NCI-H748 (cell line): ENCODE measurements around the gene MRPL43.

ENCODE experiments used
- DNase-seq: peaks from one replicate; lab custom pipeline; 2025; ENCODE audit not compliant: unreplicated experiment; lab: John Stamatoyannopoulos, UW

MRPL43 gene

GRCh38 chr10:101005361-101005760 lies 18.1 kb upstream of the MRPL43 start:
- DNase-seq = no peak

DNA sequence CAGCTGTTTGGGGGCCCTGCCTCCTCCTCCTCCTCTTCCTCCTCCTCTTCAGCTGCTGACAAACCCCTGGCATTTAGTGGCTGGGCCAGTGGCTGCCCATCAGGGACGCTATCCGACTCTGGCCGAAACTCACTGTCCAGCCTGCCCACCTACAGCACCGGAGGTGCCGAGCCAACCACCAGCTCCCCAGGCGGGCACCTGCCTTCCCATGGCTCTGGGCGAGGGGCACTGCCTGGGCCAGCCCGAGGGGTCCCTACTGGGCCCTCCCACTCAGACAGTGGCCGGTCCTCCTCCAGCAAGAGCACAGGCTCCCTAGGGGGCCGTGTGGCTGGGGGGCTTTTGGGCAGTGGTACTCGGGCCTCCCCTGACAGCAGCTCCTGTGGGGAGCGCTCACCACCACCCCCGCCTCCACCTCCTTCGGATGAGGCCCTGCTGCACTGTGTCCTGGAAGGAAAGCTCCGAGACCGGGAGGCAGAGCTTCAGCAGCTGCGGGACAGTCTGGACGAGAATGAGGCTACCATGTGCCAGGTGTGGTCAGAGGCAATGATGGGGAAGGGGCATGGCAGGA lies 16.4 kb upstream of the MRPL43 start:
- no peak for DNase-seq

- DNase-seq = no peak
These were observed 15.2 kb upstream of the MRPL43 start for GRCh38 chr10:101002456-101002855.

DNA sequence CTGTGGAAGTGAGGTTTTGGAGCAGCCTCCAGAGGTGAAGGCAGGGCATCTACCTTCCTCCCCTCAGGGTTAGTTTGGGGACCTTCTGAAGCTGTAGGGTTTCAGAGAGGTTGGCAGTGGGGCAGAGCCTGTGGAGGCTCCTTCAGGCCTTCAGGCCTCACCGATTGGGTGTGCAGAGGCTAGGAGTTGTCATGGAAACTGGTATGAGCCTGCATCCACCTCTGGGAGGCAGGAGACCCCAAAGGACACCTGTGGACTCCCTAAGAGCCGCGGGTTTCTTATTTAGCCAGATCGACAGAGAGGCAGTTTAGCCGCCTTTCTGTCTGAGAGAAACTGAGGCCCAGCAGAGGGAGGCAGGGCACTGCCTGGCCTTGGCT lies 14.3 kb upstream of the MRPL43 start:
- DNase-seq = no peak

DNA sequence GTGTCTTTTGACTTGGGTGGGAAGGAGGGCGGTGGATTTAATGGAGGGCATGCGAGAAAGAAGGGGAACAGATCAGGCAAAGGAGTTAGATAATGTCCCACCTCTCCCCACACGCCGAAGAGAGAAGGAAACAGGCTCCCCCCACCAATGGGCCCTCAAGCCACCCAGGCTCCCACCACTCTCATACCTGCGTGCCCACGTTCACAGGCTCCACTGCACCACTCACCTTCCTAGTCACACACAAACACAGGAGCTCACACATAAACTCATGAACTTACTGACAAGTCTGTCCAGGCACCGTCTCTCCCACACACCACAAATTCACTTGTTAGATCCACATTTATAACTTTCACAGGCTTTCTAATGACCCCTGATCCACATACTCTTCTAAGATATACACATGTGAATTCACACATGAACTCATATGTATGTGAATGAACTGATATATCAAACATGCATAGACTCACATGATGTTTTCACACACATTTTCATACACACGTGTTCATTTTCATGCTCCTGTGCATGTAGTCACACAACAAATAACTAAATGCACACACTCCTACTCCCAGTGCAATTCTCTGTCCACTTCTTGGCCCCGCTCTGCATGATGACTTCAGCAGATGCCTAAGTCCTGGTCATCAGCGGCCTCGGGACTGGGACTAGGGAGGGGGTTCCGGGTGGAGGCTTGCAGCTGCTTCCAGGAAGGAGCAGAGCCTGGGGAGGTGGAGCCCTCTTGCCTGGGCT lies 13.8 kb upstream of the MRPL43 start:
- no peak for DNase-seq

DNA sequence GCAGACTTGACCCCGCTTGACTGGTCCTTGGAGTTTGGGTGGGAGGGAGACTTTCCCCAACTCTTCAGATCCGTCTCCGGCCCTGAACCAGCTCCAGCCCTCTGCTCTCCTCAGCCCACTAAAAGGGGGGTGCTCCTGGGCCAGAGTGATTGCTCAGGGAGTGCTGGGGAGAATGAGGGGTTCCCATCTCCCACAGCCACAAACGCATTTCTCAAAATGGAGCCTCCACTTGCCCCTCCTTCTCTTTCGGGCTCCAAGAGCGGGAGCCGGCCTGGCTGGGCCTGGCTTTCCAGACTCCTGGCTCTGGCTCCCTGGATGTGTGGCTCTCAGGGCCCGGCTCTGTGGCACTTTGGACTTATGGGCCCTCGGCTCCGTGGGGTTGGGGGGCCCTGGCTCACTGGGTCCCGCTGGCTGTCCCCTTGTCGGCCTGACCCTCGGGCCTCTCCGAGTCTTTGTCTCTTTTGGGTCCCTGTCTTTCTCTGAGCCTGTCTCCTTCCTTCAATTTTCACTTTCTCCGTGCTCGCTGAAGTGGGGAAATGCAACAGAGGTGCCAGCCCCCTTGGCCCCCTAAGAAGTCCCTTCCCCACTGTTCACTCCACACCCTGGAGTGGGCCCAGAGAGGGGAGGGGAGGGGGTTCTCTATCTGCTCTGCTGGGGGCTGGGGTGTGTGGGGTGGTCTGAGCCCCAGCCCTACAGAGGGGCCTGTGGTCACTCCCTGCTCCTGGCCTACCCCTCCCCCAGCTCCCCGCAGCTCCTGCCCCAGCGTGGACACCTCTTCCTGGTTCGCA lies 13.0 kb upstream of the MRPL43 start:
- peak; percentile 18 for DNase-seq

DNA sequence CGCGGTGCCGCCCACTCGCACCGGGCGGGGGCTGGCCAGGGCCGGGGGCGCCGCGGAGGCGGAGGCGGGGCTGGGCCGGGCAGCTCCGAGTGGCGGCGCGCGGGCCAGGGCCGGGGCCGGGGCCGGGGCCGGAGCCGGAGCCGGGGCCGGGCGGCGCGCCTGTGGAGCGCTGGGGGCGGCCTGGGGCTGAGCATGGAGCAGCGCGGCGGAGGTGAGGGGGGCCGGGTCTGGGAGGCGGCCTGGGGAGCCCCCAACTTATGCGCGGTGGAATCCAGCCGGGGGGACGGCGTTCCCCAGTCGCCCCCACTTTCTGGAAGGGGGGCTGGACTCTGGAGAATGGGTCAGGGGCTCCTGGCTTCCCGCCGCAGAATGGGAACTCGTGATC lies 12.4 kb upstream of the MRPL43 start, which contains the start of gene LZTS2:
Gene LZTS2, plus strand, starts transcription at position 67 of the 385 bp plus-strand sequence. CDS start 2,731 bp downstream, outside the sequence.
- DNase-seq = no peak

DNA sequence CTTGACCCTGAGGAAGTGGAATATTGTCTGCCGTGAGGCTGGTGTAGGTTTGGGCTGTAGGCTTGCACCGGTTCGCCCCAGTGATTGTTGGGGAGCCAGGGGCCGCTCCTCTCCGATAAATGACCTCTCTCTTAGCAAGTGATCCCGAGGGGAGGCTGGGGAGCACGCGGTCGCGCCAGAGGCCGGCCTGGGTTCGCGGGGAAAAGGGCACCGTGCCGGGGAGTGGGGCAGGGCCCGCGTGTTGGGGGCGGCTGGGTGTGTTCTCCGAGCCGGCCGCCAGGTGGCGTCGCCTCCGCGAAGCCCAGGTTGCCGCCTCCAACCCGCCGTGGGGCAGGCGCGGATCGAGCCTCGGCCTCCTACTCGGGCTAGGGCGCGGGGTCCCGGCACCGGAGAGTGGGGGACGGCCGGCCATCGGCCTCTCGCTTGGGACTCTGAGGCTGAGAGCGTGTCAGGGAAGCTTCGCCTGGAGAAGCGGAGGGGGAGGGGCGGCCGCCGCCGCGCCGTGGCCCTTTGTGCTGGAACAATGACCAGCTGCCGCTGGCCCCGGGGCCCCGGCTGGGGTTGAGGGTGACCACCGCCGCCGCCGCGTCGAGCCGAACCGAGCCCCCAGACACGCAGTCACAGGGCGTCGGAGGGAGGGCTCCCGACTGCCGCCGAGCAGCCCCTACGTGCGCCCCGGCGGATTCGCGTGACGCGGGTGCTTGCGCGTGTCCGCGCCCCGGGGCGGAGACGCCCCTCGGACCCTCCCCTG lies 11.9 kb upstream of the MRPL43 start:
- DNase-seq = peak; percentile 71

DNA sequence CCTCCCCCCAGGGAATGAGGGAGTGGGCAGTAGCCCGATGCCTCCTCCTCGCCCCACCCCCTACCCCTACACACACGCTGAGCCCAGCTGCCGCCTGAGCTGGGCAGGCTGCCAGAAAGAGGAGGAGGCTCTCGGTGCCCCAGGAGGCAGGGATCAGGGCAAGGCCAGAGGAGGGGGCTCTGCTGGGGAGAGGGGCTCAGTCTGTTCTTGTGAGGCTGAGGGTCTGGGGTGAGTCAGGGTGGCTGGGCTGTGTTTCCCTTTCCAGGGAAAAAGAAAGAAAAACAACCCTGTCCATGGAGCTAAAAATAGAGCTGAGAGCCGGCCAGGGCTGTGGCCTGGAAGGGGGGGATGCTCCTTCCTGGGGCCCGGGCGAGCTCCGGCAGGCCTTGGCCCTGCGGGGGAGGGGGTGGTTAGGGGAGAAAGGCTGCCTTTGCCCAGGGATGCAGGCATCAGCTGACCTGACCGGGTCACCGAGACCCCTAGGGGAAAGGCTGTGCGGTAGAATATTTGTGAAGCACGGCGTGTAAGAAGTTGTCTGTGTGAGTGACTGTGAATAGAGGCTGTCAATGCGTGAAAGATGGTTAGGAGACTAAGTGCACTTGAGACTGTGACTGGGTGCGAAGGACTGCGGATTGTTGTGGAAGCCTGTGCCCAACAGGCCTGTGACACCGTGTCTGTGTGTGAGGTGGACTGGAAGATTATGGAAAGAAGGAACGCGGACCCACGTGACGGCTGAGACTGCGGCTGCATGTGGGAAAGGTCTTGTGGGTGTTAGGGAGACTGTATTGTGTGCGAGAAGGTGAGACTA lies 11.1 kb upstream of the MRPL43 start:
- DNase-seq = peak; percentile 87

DNA sequence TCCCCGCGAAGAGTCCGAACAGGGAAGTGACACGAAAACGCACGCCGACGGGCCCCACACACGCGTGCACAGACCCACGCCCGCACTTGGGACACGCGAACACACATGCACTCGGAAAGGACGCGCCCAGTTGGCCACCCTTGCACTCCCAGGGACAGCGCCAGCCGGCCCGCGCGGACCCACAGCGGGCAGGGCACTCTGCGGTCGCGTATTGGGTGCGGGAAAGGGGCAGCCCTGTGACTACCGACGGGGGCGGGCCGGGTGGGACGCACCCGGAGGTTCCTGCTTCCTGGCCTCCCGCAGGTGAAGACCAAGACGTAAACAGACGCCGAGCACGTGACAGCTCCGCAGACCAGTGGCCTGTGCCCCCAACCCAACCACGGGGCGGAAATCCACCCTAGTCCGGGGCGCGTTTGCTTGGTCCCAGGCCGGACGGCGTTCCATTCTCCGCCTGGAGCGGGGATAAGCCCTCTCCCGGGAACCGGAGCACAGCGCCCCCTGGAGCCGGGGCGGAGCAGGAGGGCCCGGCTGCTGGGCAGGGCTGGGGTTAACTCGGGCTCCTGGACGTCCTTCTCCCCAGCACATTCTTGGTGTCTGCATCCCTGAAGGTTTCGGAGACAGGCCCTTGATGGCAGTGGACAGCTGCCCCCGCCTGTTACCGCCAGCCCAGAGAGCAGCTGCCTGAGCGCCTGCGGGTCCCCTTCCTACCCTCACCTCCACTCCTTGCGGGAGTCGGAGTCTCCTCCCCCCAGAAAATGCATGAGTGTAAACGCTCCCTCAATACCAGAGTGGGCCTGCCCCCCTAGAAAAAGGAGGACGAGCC lies 10.3 kb upstream of the MRPL43 start:
- DNase-seq = peak; percentile 73

DNA sequence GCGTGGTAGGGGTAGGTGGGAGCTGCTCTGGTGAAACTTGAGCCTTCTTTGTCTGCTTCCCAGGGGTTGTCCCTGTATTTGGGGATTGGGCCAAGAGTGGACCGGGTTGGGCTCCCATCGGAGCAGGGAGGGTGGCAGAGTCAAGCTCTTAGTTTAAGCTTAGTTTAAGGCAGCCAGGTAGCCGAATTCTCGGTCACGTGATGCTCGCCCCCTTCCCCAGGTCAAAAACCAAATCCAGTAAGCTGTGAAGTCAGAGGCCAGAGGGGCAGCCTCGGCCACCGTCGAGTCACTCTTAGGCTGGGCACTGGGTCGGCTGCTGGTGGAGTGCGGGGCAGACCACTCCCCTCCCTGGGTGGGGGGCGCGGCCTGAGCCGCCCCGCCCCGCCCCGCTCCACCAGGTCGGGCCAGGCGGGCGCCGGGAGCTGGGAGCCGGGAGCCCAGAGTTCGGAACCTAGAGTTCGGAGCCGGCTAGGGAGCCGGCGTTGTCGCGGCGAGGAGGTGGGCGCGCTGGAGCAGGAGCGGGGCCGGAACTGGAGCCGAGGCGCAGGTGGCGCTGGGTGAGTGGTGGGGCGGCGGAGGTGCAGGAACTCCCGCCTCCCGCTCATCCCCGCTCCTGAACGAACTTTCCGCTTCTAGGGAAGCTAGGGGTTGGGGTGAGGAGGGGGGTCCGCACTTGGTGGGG lies 9.5 kb upstream of the MRPL43 start:
- DNase-seq = peak; percentile 57

- no peak for DNase-seq
These were observed 7.9 kb upstream of the MRPL43 start for GRCh38 chr10:100995181-100995580.

GRCh38 chr10:100993986-100994708 lies 6.8 kb upstream of the MRPL43 start:
- DNase-seq = peak; percentile 7

DNA sequence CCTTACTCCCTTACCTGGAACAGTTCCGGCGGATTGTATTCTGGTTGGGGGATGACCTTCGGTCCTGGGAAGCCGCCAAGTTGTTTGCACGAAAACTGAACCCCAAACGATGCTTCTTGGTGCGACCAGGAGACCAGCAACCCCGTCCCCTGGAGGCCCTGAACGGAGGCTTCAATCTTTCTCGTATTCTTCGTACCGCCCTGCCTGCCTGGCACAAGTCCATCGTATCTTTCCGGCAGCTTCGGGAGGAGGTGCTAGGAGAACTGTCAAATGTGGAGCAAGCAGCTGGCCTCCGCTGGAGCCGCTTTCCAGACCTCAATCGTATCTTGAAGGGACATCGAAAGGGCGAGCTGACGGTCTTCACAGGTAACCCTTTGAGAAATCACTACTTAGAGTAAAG lies 1.8 kb upstream of the MRPL43 start:
- no peak for DNase-seq

- DNase-seq = no peak
These were observed 869 bp upstream of the MRPL43 start for GRCh38 chr10:100988166-100988565.

DNA sequence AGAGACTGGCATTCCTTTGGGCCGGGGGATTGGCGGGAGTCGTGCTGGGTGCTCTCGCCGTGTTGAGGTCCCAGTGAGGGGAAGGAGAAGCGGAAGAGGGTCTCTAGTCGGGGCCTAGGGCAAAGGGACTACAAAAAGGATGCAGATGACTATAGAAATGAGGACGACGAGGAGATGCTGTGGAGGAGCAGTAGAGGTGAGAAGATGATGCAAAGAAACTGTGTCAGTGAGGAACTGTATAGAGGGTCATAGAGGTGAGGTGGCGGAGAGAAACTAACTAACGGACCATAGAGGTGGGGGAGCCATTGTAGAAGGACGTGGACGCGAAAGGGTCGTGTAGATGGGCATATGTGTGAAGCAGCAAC lies 370 bp upstream of the MRPL43 start:
- no peak for DNase-seq

DNA sequence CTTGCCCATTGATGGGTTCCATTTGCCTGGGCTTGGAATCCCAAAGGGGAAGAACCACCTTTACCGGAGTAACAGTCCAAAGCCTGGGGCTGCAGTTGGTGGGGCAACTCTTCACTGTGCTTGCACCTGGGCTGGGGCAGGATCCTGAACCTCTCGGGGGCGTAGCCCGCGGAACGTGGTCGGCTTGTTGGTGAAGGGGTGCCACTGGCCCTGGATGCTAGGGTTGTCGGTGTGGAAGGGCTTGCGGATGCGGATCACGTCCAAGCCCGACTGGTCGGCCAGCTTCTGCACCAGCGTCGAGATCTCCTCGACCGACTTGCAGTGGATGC lies 710 bp downstream of the MRPL43 start:
- DNase-seq = no peak

DNA sequence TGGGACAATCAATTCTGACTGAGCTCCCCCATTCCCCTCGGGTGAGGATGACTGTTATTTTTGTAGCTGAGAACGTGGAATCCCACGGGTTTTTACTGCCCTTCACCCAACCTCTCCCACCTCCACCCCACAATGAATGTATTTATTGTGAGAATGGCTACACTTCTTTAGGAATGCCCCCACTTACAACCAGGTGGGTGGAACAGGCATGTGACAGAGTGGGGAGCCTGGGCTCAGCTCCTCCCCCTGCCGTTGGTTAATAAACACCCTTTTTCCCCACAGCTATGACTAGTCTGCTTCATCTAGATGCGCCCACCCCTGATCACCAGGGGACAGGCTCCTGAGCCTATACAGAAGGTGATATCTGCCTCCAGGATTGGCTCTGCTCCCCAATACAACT lies 2.0 kb downstream of the MRPL43 start:
- DNase-seq = no peak
